ENCODE measurements around the gene C1orf21.

- no peak for TF ChIP-seq POLR2A (IDR thresholded peaks at IDR 0.05)
- TF ChIP-seq, protein P1, sequence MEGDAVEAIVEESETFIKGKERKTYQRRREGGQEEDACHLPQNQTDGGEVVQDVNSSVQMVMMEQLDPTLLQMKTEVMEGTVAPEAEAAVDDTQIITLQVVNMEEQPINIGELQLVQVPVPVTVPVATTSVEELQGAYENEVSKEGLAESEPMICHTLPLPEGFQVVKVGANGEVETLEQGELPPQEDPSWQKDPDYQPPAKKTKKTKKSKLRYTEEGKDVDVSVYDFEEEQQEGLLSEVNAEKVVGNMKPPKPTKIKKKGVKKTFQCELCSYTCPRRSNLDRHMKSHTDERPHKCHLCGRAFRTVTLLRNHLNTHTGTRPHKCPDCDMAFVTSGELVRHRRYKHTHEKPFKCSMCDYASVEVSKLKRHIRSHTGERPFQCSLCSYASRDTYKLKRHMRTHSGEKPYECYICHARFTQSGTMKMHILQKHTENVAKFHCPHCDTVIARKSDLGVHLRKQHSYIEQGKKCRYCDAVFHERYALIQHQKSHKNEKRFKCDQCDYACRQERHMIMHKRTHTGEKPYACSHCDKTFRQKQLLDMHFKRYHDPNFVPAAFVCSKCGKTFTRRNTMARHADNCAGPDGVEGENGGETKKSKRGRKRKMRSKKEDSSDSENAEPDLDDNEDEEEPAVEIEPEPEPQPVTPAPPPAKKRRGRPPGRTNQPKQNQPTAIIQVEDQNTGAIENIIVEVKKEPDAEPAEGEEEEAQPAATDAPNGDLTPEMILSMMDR (IDR thresholded peaks at IDR 0.05 in 8 of 11, conservative IDR thresholded peaks at IDR 0.05 in 3 of 11), result no peak
Observed at GRCh38 chr1:184472136-184472535, 85.3 kb downstream of the C1orf21 start.
